Activated CD4-positive, alpha-beta T cell treated with anti-CD3 and anti-CD28 coated beads, Interleukin-10, Interleukin-2, amounts not matched to agents 100 ng/mL and 50 ng/mL, durations not matched to agents 16 hours and 8 hours (primary cell): Measurements from ENCODE around the gene LSM4.

Experiments used
- DNase-seq: peaks from one replicate; pipeline ENCODE4 v3.0.0-alpha.2; 2020

LSM4 gene

DNA sequence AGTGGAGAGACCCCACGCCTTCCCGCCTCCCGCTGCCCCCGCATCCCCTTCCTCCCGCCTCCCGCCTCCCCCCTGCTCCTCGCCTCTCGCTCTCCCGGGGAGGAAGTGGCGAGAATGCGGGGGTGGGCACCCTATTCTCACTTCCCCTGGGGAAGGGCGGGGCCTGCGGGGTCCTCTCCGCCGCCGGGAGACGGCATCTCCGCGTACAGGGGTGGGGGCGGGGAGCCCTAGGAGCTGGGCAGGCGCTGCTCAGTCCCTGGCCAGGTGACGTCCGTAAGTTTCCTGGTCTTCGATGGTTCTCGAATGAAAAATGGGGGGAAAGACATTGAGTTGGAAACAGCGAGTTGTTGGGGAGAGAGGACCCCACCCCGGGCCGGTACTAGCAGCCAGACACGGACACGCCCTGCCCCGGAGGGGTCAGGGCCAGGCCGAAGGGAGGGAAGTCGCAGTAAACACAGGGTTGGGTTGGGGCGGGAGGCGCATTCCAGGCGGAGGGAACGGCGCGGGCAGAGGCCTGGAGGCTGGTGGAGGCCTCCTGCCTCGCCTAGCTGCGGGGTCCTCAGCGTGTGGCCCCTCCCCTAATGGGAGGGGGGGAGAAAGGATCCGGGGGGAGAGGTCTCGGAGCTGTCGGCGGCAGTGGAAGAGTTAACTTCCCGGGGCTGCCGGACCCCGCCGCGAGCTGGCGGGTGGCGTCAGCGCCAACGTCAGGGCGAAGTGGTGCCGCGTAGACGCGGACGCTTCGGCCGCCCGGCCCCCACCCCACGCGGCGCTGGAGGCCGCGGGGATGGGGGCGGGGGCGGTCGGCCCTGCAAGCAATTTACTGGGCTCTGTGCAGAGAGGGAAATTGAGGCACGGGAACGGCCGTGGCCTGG, 31.1 kb downstream of the LSM4 start:
- DNase-seq, result peak; percentile 93

- DNase-seq, result no peak
Measured at GRCh38 chr19:18291019-18291524, 31.8 kb downstream of the LSM4 start.

DNA sequence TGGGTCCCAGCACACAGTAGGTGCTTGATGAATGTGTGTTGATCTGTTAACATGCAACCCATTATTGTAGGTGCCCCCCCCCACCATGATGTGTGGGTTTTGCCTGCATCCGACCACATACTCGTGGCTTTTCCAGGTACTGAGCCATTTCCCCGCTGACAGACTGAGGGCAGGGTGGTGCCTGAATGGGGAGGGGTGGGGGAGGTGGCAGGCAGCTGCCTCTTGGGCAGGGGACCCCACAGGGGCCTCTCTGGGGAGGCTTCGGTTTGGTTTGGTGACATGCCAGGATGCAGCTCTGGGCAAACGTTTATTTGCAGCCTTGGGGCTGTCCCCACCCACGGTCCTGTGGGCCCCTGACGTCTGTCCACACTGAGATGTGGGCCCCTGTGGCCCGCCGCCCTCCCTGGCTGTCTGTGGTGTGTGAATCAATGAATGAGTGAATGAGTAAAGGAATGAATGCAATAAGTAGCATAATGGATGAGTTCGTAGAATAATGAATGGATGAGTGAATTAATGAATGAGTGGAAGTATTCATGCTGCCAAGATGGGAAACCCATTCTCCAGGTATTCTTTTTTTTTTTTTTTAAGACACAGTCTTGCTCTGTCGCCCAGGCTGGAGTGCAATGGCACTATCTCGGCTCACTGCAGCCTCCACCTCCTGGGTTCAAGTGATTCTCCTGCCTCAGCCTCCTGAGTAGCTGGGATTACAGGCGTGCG, 32.4 kb downstream of the LSM4 start:
- peak; percentile 96 for DNase-seq

GRCh38 chr19:18289471-18290301, 33.2 kb downstream of the LSM4 start:
- no peak for DNase-seq

DNA sequence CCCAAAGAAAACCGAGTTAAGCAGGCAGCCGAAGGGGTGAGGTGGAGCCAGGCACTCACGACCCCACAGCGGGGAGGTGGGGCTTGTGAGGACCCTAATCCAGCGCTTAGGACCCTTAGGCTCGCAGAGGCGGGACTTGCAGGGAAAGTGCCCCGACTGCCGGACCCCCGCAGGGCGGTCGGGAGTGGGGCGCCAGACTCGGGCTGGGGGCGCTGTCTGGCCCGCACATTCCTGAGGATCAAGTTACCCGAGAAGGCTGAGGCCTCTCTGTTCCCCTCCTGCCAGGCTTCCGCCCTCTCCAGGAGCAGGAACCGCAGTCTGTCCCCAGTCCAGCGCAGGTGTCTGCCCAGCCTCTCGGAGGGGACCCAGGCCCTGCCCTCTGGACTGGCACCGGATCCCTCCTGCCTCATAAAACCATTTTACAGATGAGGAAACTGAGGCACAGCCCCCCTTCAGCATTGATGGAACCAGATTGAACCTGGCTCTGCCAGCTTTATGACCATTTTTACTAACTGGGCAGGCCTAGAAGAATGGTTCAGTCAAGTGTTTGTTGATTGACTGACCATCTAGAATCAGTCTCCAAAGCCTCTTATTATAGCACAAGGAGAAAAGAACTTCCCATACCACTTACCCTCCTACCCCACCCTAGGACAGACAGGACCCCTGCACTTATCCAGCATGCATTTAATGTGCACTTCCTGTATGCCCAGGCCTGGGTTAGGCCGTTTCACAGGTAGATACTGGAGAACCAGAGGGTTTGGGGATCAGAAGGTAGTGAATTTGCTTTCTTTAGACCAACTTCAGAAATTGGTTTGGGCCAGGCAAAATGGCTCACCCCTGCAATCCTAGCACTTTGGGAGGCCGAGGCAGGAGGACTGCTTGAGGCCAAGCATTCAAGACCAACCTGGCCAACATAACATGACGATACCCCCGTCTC, 34.8 kb downstream of the LSM4 start:
- no peak for DNase-seq

GRCh38 chr19:18286973-18287635, 35.8 kb downstream of the LSM4 start:
- no peak for DNase-seq

- peak; percentile 62 for DNase-seq
Measured at GRCh38 chr19:18284712-18285360, 38.0 kb downstream of the LSM4 start.

DNA sequence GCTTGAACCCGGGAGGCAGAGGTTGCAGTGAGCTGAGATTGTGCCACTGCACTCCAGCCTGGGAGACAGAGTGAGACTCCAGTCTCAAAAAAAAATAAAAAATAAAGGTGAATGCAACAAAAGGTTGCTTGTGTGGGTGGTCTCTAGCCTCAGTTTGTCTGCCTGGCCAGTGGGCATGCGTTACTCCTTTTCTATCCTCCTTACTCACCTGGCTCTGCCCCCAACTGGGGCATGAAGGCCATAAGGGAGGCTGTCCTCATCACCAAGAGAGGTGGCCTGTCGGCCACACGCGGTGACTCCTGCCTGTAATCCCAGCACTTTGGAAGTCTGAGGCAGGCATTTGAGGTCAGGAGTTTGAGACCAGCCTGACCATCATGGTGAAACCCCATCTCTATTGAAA, 39.5 kb downstream of the LSM4 start:
- no peak for DNase-seq

GRCh38 chr19:18282788-18283141, 40.1 kb downstream of the LSM4 start:
- peak; percentile 68 for DNase-seq

- no peak for DNase-seq
Measured at GRCh38 chr19:18282021-18282787, 40.7 kb downstream of the LSM4 start.

GRCh38 chr19:18281082-18282020, 41.5 kb downstream of the LSM4 start, which contains the start of gene JUND:
TSS of gene JUND (minus strand) at chr19:18281622. CDS start at chr19:18281484, 138 bp downstream.
- peak; percentile 99 for DNase-seq

GRCh38 chr19:18280247-18281081, 42.4 kb downstream of the LSM4 start:
- DNase-seq, result peak; percentile 88

DNA sequence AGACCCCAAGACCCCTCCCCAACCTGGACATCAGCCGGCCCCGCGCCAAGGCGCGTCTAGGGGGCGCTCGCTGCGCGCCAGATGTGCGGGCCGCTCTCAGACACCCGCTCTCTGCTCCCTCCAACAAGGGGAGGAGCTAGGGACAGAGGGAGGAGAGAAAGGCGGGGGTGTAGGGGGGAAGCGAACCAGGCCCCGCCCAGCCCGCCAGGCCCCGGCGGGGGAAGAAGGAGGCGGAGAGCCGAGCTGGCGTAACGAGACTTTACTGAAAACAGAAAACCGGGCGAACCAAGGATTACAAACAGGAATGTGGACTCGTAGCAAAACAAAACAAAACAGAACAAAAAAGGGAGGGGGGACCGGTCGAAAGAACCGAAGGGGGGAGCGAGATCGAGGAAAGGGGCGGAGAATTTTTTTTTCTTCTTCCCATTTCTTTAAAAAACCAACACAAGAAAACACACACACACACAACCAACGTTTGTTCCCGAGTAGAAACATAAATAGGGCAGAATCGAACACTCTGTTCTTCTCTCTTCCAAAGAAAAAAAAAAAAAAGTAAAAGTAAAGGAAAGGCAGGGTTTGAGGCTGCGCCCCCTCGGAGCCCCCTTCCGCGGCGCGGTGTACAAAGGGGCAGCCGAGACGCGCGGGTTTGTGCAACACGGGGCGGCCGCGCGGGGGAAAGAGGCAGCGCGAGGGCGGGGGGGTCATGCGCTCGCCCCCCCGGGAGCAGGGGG, 43.2 kb downstream of the LSM4 start:
- peak; percentile 96 for DNase-seq

DNA sequence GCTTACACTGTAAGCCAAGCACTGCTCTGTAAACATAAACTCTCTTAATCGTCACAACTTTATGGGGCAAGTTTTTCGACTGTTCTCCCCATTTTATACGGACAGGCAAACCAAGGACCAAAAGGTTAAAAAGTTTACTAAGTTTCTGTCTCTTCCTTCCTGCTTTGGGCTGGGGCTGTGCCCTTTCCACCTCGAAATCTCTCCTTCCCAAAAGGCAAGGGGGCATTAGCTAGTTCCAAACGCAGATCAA, 43.7 kb downstream of the LSM4 start:
- DNase-seq, result no peak

DNA sequence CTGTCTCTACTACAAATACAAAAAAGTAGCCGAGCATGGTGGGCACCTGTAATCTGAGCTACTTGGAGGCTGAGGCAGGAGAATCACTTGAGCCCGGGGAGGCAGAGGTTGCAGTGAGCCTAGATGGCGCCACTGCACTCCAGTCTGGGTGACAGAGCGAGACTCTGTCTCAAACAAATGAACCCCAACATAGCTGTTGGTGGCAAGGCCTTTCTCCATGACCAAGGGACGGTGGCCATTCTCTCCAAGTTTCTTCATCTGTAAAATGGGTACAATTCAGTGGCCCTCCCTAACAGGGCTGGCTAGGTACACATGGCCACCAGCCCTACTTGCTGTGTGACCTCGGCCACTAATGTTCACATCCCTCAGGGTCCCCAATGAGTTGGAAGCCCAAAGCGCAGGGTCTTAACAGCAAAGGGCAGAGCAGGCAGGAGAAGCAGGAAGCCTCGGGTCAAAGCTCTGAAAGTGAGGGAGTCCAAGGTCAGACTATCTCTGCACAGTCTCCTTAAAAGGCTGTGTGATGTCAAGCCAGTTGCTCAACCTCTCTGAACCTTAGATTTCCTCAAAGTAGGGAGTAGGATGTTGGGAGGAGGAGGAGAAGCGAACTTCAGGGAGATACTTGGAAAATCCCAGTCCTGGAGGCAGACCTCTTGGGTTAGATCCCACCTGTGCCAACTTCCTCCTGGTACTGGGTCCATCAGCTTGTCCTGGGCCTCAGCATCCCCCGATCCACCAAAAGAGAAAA, 44.2 kb downstream of the LSM4 start:
- DNase-seq, result peak; percentile 60

DNA sequence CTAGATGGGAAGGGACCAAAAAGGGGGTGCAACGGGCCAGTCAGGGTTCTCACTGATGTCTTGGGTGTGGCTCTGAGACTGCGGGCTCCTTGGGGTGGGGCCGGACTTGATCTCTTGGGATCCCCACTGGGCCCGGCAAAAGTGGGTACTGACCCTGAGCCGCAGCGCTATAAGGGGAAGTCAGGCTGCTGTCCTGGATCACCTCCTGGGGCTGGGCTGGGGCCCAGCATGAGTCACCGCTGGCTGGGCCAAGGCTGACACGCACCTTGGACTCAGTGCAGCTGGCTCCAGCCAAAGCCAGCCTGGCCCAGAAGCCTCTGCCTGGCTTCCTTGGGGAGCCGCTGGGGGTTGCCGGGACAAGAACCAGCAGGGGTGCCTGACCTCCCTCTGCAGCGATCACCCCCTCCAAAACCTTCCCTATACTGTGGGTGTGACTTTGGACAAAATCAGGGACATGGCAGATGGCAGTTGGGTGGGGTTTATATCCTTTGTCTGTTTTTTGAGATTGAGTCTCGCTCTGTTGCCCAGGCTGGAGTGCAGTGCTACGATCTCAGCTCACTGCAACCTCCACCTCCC, 48.0 kb downstream of the LSM4 start:
- DNase-seq, result no peak
